ENCODE measurements around the gene NXPE4. TPM values are rescaled to one million over a fixed set of nuclear protein-coding genes. Genes with fewer than 3 reads are reported as not detected.

NXPE4 gene
- total RNA-seq, 3 donors from 2014 or later (not counting 1 experiment from before 2014, with no cell fraction given), result not detected

- Mint-ChIP-seq H3K36me3 (no peaks in the 10 kb centered on the region), H3K4me3 (no peak overlapping the region), H3K27ac (no peak overlapping the region), H3K27me3 (ENCODE audit: low read depth in 2 of 2) (peaks cover 5 to 14% of the 10 kb centered on the region in 2 donors), H3K4me1 (no peaks in the 10 kb centered on the region), H3K9me3 (peaks cover 0 to 2% of the 10 kb centered on the region in 2 donors)
- intact Hi-C loops (cut with micrococcal nuclease), result no loop called here
- Histone ChIP-seq H3K36me3 (ENCODE audit: control insufficient read depth, insufficient read depth, low read length) (no peaks in the 10 kb centered on the region), H3K4me3 (ENCODE audit: low read length) (no peak overlapping the region), H3K9me3 (ENCODE audit: control insufficient read depth, insufficient read depth, low read length) (no peaks in the 10 kb centered on the region), H3K4me1 (ENCODE audit: control insufficient read depth, insufficient read depth, low read length) (no peaks in the 10 kb centered on the region), H3K27me3 (ENCODE audit: control insufficient read depth, insufficient read depth, low read length) (peaks cover 2% of the 10 kb centered on the region), H3K27ac (ENCODE audit: low read length) (no peak overlapping the region)
- 76% methylated on average over 2 of the region's 2 CpGs for WGBS (ENCODE audit: insufficient coverage)
- DNase-seq, result no peak
- TF ChIP-seq CTCF (IDR thresholded peaks at IDR 0.05), result no peak
- no peak for ATAC-seq
These were observed 29.3 kb downstream of the NXPE4 start for GRCh38 chr11:114566276-114566675.

DNA sequence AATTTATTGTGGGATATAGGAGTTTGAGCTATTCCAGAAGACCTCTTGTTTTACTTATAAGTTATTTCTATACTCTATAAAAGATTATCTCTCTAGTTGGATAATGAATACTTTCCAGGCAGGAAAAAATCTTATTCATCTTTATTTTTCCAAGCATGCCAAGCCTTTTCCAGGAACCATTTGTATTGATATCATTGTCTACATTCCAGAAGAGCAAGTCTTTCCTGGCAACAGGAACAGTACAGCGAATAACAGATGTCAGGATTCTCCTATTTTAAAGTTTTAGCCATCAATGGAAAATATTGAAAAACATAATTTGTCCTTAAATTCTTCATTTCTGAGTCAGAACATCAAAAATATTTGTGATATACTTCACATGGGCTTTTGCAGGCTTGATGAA lies 30.8 kb downstream of the NXPE4 start:
- Histone ChIP-seq H3K4me1 (ENCODE audit: control insufficient read depth, insufficient read depth, low read length) (no peaks in the 10 kb centered on the region), H3K4me3 (ENCODE audit: low read length) (no peak overlapping the region), H3K27ac (ENCODE audit: low read length) (no peak overlapping the region), H3K36me3 (ENCODE audit: control insufficient read depth, insufficient read depth, low read length) (no peaks in the 10 kb centered on the region), H3K27me3 (ENCODE audit: control insufficient read depth, insufficient read depth, low read length) (peaks cover 2% of the 10 kb centered on the region), H3K9me3 (ENCODE audit: control insufficient read depth, insufficient read depth, low read length) (no peaks in the 10 kb centered on the region)
- 79% methylated on average over 1 of the region's 1 CpG for WGBS (ENCODE audit: insufficient coverage)
- H3K9me3 Mint-ChIP-seq, result peaks cover 0 to 2% of the 10 kb centered on the region in 2 donors
- H3K4me1 Mint-ChIP-seq, result no peaks in the 10 kb centered on the region
- intact Hi-C loops (cut with micrococcal nuclease), result no loop called here
- no peak for DNase-seq
- no peak for ATAC-seq
- no peak for TF ChIP-seq CTCF (IDR thresholded peaks at IDR 0.05)
- no peaks in the 10 kb centered on the region for H3K36me3 Mint-ChIP-seq
- peaks cover 3 to 12% of the 10 kb centered on the region in 2 donors for H3K27me3 Mint-ChIP-seq (ENCODE audit: low read depth in 2 of 2)
- H3K27ac Mint-ChIP-seq, result no peak overlapping the region
- H3K4me3 Mint-ChIP-seq, result no peak overlapping the region

DNA sequence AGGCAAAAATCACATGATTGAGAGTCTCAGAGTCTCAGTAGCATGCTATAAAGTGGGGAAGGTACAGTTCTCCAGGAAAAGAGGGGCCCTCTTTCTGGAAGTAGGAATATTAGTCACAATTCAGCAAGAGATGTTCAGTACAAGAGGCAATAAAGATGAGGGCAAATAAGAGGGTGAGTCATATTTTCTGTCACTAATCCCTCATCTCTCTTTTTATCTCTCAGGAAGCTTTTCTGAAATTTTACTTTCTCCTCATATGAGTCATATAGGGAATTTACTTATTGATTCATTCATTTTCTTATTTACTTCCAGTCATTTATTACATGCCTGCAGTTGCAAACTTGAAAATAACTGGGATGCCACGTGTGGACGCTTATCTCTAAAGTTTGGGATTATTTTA lies 32.5 kb downstream of the NXPE4 start:
- peaks cover 7 to 21% of the 10 kb centered on the region in 2 donors for H3K27me3 Mint-ChIP-seq (ENCODE audit: low read depth in 2 of 2)
- intact Hi-C loops (cut with micrococcal nuclease), result no loop called here

More for the DNA sequence above, 32.5 kb downstream of the NXPE4 start:
- no peaks in the 10 kb centered on the region for H3K36me3 ChIP-seq (ENCODE audit: control insufficient read depth, insufficient read depth, low read length)
- H3K4me1 ChIP-seq (ENCODE audit: control insufficient read depth, insufficient read depth, low read length), result no peaks in the 10 kb centered on the region
- 90% methylated on average over 2 of the region's 2 CpGs for WGBS (ENCODE audit: insufficient coverage)
- DNase-seq, result no peak
- Mint-ChIP-seq H3K36me3 (no peaks in the 10 kb centered on the region), H3K4me1 (no peaks in the 10 kb centered on the region), H3K4me3 (no peak overlapping the region), H3K9me3 (no peaks in the 10 kb centered on the region), H3K27ac (no peak overlapping the region)
- H3K9me3 ChIP-seq (ENCODE audit: control insufficient read depth, insufficient read depth, low read length), result no peaks in the 10 kb centered on the region
- no peak overlapping the region for H3K27ac ChIP-seq (ENCODE audit: low read length)
- ATAC-seq, result no peak
- peaks cover 4% of the 10 kb centered on the region for H3K27me3 ChIP-seq (ENCODE audit: control insufficient read depth, insufficient read depth, low read length)
- H3K4me3 ChIP-seq (ENCODE audit: low read length), result no peak overlapping the region
- TF ChIP-seq CTCF (IDR thresholded peaks at IDR 0.05), result no peak

All from natural killer cell (primary cell).